Liver (tissue), 9 donors: Measurements from ENCODE around the gene ADAMTS6. TPM values are rescaled to one million over a fixed set of nuclear protein-coding genes. Genes with fewer than 3 reads are reported as not detected.

Source experiments
- DNase-seq: peaks from one replicate; pipeline ENCODE4 v3.0.0-alpha.2; 2017; ENCODE audit warnings: low spot score
- H3K27ac ChIP-seq, 2 donors: one replicate each; pipeline ENCODE4 v1.7.0; 2013; ENCODE audit warnings: inconsistent platforms in 2 of 2, low read length in 2 of 2, control low read depth in 1 of 2, low read depth in 1 of 2, mild to moderate bottlenecking in 1 of 2
- H3K27me3 ChIP-seq, 4 donors: one replicate each; pipeline versions ENCODE4 v1.6.1 to v1.7.0; 2013; ENCODE audit warnings: low read length in 3 of 4, inconsistent platforms in 1 of 4, mild to moderate bottlenecking in 1 of 4, moderate library complexity in 1 of 4; ENCODE audit not compliant: control insufficient read depth in 4 of 4, insufficient read depth in 4 of 4
- H3K36me3 ChIP-seq, 4 donors: one replicate each; pipeline versions ENCODE4 v1.6.1 to v1.7.0; 2013; ENCODE audit warnings: low read length in 3 of 4, mild to moderate bottlenecking in 3 of 4, low read depth in 1 of 4, moderate library complexity in 1 of 4; ENCODE audit not compliant: control insufficient read depth in 4 of 4, insufficient read depth in 3 of 4
- H3K4me1 ChIP-seq, 4 donors: one replicate each; pipeline versions ENCODE4 v1.6.1 to v1.7.0; 2013; ENCODE audit warnings: low read length in 3 of 4, mild to moderate bottlenecking in 3 of 4, moderate library complexity in 1 of 4; ENCODE audit not compliant: control insufficient read depth in 4 of 4, insufficient read depth in 4 of 4
- H3K4me3 ChIP-seq, 3 donors: one replicate each; pipeline versions ENCODE4 v1.6.1 to v1.7.0; 2013; ENCODE audit warnings: low read length in 3 of 3, control low read depth in 1 of 3, low read depth in 1 of 3, mild to moderate bottlenecking in 1 of 3
- H3K9ac ChIP-seq, 2 donors: one replicate each; pipeline ENCODE4 v1.7.0; 2013; ENCODE audit warnings: low read length in 2 of 2, mild to moderate bottlenecking in 2 of 2, moderate library complexity in 2 of 2, control low read depth in 1 of 2, low read depth in 1 of 2
- H3K9me3 ChIP-seq, 4 donors: one replicate each; pipeline versions ENCODE4 v1.6.1 to v1.7.0; 2013; ENCODE audit warnings: low read length in 3 of 4; ENCODE audit not compliant: control insufficient read depth in 4 of 4
- ATF3 ChIP-seq: IDR thresholded peaks from 2 replicates; pipeline ENCODE4 v1.6.1; 2016; ENCODE audit warnings: antibody characterized with exemption
- CTCF ChIP-seq: fragments of 150-350 bp; IDR thresholded peaks from 2 replicates; pipeline ENCODE4 v1.5.1; 2017; ENCODE audit warnings: improper control_type of control experiment, low read depth, low read length; ENCODE audit not compliant: missing input control
- EGR1 ChIP-seq, 2 donors: IDR thresholded peaks; 2 replicates each; pipeline ENCODE4 v1.6.1; 2016 to 2018; ENCODE audit warnings: antibody characterized with exemption in 2 of 2, low read depth in 2 of 2
- FOXA1 ChIP-seq: IDR thresholded peaks from 2 replicates; pipeline ENCODE4 v1.6.1; 2016; ENCODE audit warnings: antibody characterized with exemption
- FOXA2 ChIP-seq: IDR thresholded peaks from 2 replicates; pipeline ENCODE4 v1.6.1; 2016; ENCODE audit warnings: antibody characterized with exemption
- GABPA ChIP-seq, 2 donors: IDR thresholded peaks in 1 of 2; conservative IDR thresholded peaks in 1 of 2; 2 replicates each; pipeline ENCODE4 v1.6.1; 2016; ENCODE audit warnings: antibody characterized with exemption in 2 of 2, mild to moderate bottlenecking in 1 of 2, moderate library complexity in 1 of 2
- HNF4A ChIP-seq, 2 donors: conservative IDR thresholded peaks; 2 replicates each; pipeline ENCODE4 v1.6.1; 2016; ENCODE audit warnings: antibody characterized with exemption in 2 of 2, mild to moderate bottlenecking in 2 of 2
- HNF4G ChIP-seq: IDR thresholded peaks from 2 replicates; pipeline ENCODE4 v1.6.1; 2016; ENCODE audit warnings: antibody characterized with exemption
- JUND ChIP-seq, 2 donors: IDR thresholded peaks; 2 replicates each; pipeline ENCODE4 v1.6.1; 2016; ENCODE audit warnings: antibody characterized with exemption in 2 of 2
- MAX ChIP-seq: IDR thresholded peaks from 2 replicates; pipeline ENCODE4 v1.6.1; 2016; ENCODE audit warnings: antibody characterized with exemption
- NR2F2 ChIP-seq: IDR thresholded peaks from 2 replicates; pipeline ENCODE4 v1.6.1; 2016; ENCODE audit warnings: antibody characterized with exemption
- RAD21 ChIP-seq, 2 donors: IDR thresholded peaks; 2 replicates each; pipeline ENCODE4 v1.6.1; 2016; ENCODE audit warnings: antibody characterized with exemption in 2 of 2, mild to moderate bottlenecking in 2 of 2
- REST ChIP-seq: IDR thresholded peaks from 2 replicates; pipeline ENCODE4 v1.6.1; 2016; ENCODE audit warnings: antibody characterized with exemption, mild to moderate bottlenecking
- RXRA ChIP-seq, 2 donors: IDR thresholded peaks; 2 replicates each; pipeline ENCODE4 v1.6.1; 2017 to 2018; ENCODE audit warnings: antibody characterized with exemption in 2 of 2, mild to moderate bottlenecking in 1 of 2
- SP1 ChIP-seq: IDR thresholded peaks from 2 replicates; pipeline ENCODE4 v1.6.1; 2018; ENCODE audit warnings: antibody characterized with exemption, mild to moderate bottlenecking
- TAF1 ChIP-seq: conservative IDR thresholded peaks from 2 replicates; pipeline ENCODE4 v1.6.1; 2016; ENCODE audit warnings: antibody characterized with exemption, mild to moderate bottlenecking
- YY1 ChIP-seq: IDR thresholded peaks from 2 replicates; pipeline ENCODE4 v1.6.1; 2016; ENCODE audit warnings: antibody characterized with exemption, mild to moderate bottlenecking
- ZBTB33 ChIP-seq: IDR thresholded peaks from 2 replicates; pipeline ENCODE4 v1.6.1; 2016; ENCODE audit warnings: antibody characterized with exemption
- WGBS: extraction: QIAGEN DNeasy Blood & Tissue Kit; methylation state at CpG from one replicate; pipeline ENCODE4 v1.1.7; 2013; 5-methylcytosine and 5-hydroxymethylcytosine counted together
- polyA plus RNA-seq, 2 donors: library from polyadenylated mRNA; stranded (reverse) in 1 of 2; unstranded in 1 of 2; fragments of 200-250 nt in 1 of 2; fragments of >200 nt in 1 of 2; fragmentation: Nextera tagmentation in 1 of 2; extraction: Ambion mirVana in 1 of 2; gene quantifications; one replicate each; pipeline versions ENCODE4 v1.2.1 to v1.2.3, GENCODE V29; 2013 to 2015
- total RNA-seq, 2 donors: library from RNA; depleted of rRNA; stranded (reverse); fragments of >200 nt; gene quantifications; one replicate each; pipeline ENCODE4 v1.2.3, GENCODE V29; 2014
- donor health status: healthy.
- donor health status: healthy.
- donor health status: healthy.
- donor health status: healthy.
- donor health status: healthy.

ADAMTS6 gene
- total and polyA plus RNA-seq, 4 donors, result 0.06 to 2.0 (median 0.59) TPM

- Histone ChIP-seq H3K9me3 (no peaks in the 10 kb centered on the region), H3K27me3 (no peaks in the 10 kb centered on the region), H3K36me3 (no peaks in the 10 kb centered on the region), H3K4me1 (no peaks in the 10 kb centered on the region), H3K27ac (no peak overlapping the region), H3K4me3 (no peak overlapping the region), H3K9ac (no peak overlapping the region)
- TF ChIP-seq ATF3 (no peak), RAD21 (IDR thresholded peaks at IDR 0.05) (no peak), NR2F2 (no peak), FOXA2 (no peak), SP1 (no peak), FOXA1 (no peak), HNF4G (no peak), TAF1 (no peak), CTCF (no peak), RXRA (IDR thresholded peaks at IDR 0.05) (no peak), JUND (IDR thresholded peaks at IDR 0.05) (no peak), YY1 (no peak), GABPA (IDR thresholded peaks at IDR 0.05 in 1 of 2, conservative IDR thresholded peaks at IDR 0.05 in 1 of 2) (no peak), EGR1 (IDR thresholded peaks at IDR 0.05; ENCODE audit: low read depth in 2 of 2) (no peak), ZBTB33 (no peak), HNF4A (conservative IDR thresholded peaks at IDR 0.05) (no peak), MAX (no peak), REST (no peak)
- WGBS, result 51% methylated on average over 2 of the region's 2 CpGs
- DNase-seq, result no peak
Measured at GRCh38 chr5:65243161-65243560, 238.6 kb downstream of the ADAMTS6 start.
